GM12891 (cell line): ENCODE measurements around the gene PXMP2.

ENCODE experiments used
- POLR2A ChIP-seq: IDR thresholded peaks from 2 replicates; pipeline ENCODE4 v1.6.1; 2011; ENCODE audit warnings: low read depth, low read length, control low read depth
- POLR2AphosphoS5 ChIP-seq: IDR thresholded peaks from 2 replicates; pipeline ENCODE4 v1.6.1; 2011; ENCODE audit warnings: low read depth, low read length, control low read depth

- TF ChIP-seq POLR2AphosphoS5 (no peak), POLR2A (no peak)
These were observed 15.3 kb upstream of the PXMP2 start for GRCh38 chr12:132672116-132672515.
